Stimulated activated CD8-positive, alpha-beta memory T cell treated with anti-CD3 and anti-CD28 coated beads, Interleukin-7, amount 100 ng/mL, for 1 hour (primary cell): Measurements from ENCODE around the gene MCAT.

Experiments used
- DNase-seq, 2 donors: peaks; one replicate each; pipeline ENCODE4 v3.0.0-alpha.2; 2020; ENCODE audit warnings: low read depth in 2 of 2

The MCAT gene

DNA sequence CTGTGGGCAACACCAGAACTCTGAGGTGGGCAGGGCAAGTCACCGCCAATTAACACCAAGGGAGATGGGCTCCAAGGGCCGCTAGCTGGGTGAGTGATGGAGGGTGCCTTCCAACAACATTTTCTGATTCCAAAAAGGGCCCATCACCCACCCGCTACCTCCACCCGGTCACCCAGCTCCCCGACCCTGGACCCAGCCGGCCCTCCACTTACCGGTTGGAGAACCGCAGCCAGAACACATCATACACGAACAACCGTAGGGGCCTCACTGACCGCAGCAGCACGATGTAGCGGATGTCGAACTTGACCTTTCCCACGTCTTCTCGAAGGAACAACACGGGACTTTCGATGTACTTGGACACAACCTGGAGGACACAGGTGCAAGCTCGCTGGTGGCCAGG, 29.0 kb upstream of the MCAT start:
- DNase-seq = no peak

DNA sequence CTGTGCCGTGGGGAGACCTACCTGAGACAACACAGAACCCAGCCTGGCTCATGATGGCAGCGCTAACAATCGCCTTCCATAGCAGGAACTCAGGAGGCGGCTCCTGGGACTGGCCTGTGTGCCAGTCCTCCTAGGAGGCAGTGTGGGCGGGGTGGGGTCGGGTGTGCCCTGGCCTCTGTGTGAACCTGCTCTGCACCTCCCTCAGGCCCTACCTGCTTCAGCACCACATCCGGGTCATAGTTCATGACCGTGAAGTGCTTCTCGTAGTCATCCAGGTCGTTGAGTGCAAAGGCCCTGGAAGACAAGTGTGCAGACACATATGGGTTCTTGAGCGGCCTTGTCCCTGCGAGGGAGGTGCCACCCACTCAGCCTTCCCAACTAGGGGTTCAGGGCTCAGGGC, 28.4 kb upstream of the MCAT start:
- no peak for DNase-seq

DNA sequence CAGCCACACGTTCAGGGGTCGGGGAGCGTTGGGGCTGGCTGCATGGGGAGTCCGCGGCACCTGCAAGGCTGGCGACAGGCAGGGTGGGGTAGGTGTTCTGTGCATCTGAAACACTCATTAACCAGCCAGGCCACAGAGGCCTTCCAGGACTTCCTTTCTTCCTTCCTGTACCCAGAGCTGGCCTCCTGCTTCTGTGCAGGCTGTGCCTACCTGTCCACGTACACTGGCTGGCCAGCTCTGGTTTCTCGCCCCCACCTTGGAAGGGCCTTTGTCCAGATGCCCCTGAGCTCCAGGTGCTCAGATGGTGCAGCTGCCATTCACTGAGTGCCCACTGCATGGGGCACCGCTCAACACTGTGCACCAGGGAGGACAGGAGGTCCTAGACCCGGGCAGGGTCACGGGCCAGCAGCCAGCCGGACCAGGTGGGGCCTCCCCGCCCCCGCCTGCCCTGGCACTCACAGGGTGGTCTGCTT, 27.9 kb upstream of the MCAT start:
- DNase-seq = no peak

DNA sequence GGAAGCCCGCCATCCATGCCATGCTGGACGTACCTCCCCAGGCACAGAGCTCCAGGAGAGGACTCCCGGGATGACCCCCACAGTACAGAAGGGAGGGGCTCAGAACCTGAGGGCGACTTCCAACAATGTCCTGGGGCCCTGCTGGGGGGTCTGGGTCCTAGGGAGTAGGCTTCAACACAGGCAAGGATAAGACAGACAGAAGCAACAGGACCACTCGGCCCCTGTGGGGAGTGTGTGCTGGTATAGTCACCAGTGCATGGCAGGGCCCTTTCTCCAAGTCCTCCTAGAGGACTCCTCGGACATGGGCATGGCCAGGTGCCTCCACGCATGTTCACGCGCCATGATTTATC, 26.9 kb upstream of the MCAT start:
- no peak for DNase-seq

DNA sequence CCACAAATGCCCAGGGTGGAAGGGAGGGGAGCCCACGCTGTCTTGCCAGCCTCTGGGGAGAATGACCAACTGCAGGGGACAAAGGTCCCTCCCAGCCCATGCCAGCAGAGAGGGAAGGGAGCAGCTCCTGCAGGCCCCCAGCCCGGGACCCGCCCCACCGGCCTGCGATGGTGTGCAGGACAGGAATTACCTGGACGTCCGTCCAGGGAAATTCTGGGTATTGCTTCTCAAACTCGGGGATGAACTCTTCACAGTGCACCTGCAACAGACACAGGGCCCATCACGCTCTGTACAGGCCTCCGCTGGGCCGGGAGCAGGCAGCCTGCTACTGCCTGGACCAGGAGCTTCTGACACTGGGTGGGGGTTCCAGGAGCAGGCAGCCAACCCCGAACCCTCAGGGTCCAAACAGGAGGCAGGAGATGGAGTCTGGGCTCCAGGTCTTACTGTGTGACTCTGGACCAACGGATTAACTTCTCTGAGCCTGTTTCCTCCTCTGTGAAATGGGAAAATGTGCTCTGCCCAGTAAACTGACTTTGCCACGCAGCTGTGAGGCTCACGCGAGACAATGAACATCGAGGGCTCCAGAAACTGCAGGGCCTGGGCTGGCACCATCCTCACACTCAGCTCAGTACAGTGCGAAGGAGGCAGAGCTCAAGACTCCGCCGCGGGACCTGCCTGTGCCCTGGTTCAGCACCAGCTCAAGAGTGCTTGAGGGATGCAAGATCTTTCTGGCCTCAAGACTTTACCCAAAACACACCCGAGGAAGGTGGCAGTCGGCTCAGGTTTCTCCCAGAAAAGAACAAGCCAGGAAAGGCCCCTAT, 26.3 kb upstream of the MCAT start:
- no peak for DNase-seq

DNA sequence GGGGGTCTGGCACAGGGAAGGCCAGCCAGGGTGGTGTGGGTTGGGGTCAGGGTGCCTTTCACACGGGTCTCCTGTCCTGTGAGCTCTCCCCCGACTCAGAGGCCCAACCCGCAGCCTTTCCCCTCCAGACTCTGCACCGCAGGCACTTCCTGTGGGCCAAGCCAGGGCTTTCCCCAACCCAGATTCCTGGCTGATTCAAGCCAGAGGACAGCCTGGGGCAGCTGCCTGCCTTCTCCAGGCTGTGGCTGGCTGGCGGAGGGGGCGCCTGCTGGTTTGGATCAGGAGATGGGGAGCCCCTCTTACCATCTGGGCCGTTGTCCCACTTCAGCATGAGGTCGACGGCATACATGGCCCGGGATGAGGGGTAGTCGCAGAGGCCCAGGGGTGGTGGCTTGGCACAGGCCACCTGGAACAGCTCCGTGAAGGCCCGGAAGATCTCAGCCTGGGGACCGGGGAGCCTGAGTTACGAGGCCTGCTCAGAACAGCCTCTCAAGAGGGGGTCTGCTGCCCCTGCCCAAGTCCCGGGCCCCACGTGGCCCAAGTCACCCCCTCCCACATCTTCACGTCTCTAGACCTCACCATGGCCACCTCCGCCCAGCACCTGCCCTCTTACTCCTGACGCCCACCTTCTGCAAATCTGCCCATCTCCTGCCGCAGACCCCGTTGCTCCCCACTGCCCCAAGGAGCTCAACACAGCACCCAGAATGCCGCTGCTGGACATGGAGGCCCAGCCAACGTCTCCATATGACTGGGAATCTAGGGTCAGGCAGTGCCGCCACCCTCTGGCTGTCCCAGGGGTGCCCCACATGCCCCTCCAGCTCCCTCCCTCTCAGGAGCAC, 25.5 kb upstream of the MCAT start:
- no peak for DNase-seq

DNA sequence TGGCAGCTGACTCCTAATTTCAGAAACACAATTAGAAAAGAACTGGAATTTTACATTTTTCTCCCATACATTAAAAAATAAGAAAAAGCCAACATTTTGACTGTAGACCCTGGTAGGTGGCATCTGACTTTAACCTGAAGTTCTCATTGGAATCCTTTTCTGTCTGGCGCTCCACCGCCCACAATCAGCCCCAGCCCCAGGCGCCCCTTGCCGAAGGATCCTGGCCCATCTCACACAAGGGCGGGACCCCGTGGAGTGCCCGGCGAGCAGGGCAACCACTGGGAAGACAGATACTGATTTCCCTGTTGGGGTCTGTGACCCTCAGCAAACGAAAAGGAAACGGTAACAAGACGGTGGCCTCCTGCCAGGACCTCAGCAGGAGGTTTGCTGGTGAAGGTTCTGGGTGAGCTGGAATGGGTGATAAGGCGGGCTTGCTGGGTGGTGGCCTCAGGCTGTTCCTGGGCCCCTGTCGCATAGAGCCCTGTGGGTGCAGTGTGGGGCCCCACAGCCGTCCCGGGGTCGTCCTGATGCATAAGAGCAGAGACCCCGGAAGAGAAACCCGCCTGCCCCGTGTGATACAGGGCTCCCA, 23.9 kb upstream of the MCAT start:
- DNase-seq = no peak

DNA sequence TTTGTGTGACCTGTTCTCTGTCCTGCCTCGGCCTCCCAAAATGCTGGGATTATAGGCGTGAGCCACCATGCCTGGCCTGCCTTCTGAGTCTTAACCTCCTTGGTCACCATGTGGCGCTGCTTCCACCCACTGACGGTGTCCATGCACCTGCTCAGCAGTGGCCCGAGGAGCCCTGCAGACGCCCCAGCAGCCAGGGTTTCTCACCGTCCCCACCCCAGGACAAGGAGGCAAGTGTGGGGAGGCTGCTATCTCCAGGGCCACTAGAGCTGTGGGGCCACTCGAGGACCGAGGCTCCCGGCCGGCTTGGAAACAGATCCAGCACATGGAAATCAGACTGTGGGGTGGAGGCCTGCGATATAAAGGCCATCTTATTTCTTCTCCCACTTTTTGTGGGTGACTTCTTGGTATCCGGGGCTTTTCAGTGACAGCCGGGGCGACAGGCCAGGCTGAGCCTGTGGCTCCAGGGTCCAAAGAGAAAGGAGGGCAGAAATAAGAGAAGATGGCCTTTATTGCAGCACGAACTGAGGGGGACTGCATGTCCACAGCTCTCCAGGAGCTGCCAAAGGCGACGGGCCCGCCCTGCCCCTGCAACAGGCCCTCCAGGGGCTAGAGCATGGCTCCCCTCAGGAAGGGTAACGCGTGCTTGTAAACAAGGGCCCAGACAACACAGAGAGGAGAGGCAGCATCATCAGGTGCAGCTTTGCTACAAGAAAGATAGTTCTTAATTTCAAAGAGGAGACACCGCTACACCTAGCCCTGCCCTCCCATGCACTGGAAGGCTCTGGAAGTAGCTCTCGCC, 23.1 kb upstream of the MCAT start:
- DNase-seq = no peak

DNA sequence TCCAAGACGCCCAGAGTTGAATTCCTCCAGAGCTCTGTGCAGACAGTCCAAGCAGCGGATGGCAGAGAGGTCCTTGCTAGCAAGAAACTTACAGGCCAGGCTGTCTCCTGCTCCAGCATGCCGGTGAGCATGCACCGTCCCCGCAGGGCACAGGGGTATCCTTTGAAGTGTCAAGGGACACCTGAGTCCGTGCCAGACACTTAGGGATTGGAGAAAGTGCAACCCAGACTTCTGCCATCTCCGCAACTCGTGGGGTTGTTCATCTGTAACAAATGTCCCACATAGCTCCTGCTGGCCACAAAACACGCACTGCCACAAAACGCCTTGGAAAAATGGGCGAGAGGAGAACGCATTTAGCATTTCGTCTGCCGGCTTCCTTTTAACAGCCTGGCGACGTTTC, 21.4 kb upstream of the MCAT start:
- DNase-seq = no peak

DNA sequence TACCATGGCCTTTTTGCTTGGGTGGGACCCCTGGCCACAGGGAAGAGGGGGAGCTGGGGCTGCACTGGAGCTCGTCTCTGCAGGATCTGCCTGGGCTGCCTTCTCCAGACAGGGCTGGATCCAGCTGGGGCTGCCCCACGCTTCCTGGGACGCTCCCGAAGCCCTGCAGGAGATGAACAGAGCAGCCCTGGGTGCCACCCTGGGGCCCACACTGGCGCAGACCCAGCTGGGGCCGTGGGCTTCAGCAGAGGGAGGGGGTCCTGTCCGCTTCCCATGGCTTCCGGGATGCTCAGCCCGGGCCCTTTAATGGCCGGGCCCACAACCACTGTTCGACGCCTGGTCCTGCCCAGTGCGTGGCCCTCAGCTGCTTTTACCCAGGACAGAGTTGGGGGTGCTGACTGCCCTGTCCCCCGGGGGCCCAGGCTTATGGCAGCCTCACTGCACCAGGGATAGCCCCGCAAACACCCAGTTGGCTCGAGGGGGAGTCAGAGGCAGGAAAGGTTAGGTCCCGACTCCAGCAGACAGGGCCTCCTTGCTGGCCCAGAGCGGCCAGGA, 20.1 kb upstream of the MCAT start:
- DNase-seq = no peak

DNA sequence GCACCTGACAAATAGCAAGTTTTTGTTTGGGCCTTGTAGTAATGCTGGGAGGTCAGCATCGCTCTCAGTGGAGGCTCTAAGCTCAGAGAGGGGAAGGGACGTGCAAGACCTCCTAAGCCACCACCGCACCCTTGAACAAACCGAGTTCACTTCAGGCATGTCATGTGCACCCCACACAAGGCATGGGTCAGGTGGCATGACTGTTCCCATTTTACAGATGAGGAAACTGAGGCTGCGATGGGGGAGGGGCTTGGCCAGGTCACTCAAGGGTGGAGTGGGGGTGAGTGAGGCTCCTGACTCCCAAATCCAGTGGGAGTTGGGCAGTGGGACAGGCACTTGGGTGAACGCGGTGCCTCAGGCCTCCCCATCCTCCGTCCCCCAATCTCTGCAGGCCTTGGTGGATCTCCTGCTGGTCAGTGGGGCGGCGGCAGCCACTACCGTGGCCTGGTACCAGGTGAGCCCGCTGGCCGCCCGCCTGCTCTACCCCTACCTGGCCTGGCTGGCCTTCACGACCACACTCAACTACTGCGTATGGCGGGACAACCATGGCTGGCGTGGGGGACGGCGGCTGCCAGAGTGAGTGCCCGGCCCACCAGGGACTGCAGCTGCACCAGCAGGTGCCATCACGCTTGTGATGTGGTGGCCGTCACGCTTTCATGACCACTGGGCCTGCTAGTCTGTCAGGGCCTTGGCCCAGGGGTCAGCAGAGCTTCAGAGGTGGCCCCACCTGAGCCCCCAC, 19.4 kb upstream of the MCAT start:
- no peak for DNase-seq

DNA sequence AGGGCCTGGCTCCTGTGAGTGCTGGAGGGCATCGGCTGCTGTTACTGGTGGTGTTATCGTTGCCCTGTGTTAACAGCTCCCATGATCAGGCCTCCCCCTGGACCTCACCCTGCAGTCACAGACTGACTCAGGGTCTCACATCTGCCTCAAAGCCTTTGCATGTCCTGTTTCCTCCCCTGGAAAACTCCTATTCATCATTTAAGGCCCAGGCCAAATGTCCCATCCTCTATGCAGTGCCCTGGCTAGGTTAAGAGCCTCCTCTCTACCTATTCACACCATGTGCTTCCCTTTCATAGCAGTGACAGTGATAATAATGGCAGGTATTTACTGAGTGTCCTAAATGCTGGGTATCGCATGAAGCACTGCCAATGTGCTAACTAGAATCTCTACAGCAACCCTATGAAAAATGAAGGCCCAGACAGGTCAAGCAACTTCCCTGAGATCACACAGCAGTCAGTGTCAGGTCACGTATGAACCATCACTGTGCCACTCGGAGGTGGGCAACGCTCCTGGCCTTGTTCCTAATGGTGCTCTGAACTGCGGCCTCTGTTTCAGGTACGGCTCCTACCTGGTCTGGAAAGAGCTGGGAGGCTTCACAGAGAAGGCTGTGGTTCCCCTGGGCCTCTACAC, 17.4 kb upstream of the MCAT start:
- no peak for DNase-seq

DNA sequence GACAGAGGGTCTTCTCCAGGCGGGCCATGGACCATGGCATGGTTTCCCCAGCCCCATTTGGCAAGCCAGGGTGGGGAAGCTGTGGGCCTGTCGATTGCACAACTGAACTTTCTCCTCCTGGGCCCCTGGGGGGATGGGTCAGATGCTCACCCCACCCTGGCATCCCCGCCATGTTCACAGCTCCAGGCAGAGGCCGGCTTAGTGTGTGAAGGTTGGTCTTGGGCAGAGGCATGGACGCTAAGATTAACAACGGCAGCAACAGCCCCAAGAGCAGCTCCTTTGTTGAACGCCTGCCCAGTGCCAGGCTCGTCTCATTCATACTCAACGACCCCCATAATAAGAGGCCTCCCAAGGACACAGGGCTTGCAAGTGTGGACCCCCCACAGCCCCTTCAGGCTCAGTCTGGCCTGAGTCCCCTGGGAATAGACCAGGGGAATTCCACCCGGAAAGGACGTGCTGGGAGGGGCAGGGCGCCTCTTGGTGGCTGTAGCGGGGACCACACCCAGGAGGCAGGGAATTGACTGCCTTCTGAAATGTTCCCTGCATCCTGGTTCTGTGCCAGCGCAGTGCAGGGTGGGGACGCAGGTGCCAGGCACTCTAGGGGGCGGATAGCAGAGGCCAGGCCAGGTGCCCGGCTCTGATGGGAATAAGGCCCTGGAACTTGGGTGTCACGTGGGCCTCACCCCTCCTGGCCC, 16.4 kb upstream of the MCAT start:
- DNase-seq = no peak

DNA sequence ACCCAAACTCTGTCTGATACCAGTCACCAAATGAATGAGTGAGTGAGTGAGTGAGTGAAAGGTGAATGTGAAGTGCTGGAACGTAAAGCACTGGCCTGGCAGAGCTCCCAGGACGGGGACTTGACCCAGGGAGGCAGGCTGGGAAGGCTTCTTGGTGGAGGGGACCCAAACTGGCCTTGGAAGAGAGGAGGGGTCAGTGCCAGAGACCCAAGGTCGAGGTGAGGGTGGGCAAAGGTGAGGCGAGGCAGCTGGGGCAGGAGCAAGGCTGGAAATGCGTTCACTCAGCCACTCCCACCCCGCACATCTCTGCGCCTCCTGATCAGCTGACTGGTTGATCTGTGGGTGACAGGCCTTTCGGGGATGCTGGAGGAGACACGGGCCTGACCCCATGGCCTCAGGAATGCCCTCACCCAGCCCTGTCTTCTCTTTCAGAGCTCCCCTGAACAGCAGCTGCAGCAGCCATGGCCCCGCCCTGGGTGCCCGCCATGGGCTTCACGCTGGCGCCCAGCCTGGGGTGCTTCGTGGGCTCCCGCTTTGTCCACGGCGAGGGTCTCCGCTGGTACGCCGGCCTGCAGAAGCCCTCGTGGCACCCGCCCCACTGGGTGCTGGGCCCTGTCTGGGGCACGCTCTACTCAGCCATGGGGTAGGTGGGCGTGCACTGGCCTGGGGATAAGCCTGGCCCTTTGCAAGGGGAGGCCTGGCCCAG, 15.7 kb upstream of the MCAT start:
- no peak for DNase-seq

DNA sequence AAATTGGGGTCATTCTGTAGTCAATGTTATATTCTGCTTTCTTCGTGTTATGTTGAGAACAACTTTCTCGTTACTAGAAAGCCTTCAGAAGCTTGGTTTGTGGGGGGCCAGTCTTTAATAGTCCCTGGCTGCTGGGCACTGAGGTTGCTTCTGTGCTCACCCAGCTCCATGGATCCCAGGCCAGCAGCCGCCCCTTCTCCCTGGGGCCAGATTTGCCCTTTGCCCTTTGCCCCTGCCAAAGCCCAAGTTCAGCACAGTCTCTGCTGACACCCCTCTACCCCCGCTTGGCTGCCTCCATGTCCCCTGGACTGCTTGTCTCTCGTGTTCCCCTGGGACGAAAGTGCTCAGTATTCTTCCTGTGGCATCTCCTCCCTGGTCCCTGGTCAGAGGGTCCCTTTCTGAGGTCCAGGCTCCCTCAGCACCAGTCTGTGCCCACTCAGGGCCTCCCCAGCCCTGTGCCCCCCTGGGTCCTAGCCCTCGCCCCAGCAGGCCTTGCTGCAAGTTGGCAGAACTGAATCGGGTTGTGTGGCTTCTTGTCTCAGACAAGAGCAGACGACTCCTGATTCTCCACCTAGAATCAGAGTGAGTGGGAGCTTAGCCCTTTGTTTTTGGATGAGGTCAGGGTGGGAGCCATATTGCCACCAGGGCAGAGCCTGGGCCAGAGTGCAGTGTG, 14.8 kb upstream of the MCAT start:
- no peak for DNase-seq

DNA sequence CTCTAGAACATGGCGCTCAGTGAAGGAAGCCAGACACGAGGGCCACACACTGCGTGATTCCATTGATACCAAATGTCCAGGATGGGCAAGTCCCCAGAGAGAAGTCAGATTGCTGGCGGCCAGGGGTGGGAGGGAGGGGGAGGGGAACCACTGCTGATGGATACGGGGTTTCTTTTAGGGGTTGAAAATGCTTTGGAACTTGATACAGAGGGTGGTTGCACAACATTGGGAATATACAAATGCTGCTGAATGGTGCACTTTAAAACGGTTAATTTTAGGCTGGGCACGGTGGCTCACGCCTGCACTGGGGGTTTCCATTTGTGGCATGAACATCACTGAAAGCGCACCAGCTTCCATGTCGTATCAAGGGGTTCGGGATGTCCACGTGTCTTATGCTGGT, 13.2 kb upstream of the MCAT start:
- no peak for DNase-seq

DNA sequence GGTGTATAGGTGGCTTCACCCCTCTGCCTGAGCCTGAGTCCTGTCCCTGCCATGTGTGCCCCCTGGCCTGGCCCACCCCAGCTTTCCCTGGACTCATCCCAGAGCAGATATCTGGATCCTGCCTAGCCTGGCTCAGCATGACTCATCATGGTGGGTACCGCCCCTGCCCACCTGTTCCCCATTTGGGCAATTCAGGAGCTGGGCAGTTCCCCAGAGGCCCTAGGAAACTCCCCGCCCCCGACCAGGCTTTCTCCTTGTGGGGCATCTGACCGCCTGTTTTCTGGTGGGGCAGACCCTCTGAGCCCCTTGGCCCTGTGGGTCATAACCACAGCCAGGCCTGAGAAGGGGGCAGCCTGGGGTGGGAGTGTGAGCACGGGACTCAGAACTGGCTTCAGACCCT, 12.6 kb upstream of the MCAT start:
- no peak for DNase-seq

DNA sequence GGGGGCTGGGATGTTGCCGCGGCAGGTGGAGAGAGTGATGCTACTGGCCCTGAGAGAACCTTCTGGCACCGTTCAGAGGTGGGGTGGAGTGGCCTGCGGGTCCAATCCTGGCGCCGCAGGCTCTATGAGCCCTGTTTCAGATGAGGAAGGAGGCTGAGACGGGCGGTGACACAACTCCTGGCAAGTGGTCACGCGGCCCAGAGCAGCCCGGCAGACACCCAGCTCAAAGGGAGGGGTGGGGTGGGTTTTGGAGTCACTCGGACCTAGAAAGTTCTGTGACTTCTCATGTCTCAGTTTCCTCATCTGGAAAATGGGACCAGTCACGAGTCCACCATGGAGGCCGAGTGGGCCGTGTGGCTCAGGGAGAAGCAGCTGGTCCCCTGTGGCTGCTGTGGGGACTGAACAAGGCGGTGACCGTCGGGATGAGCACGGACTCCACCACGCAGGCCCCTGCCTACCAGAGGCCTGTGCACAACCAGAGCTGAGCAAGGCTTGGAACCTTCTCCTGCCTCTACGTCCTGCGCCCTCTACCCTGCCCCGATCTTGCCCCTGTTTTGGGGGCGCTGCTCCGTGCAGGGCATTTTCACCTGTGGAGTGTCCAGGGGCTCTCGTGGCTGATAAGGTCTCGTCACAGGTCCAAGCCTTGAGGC, 11.8 kb upstream of the MCAT start:
- no peak for DNase-seq
